Measurements from ENCODE around the gene OR2F1.

DNA sequence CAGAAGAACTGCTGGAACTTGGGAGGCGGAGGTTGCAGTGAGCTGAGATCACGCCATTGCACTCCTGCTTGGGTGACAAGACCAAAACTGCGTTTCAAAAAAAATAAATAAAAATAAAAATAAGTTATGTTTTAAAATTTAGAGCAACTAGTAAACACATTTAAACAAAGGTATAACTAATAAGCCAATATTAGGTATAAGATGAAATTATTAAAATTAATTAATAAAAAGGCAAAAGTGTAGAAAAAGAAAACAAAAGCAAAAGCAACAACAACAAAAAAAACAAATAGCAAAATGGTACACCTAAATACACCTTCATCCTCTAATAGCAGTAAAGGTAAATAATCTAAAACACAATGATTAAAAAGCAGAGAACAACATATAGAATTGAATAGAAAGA is 39.3 kb downstream of the OR2F1 start:
- no peak for TF ChIP-seq ZFP30 (CRISPR knock-in tag; IDR thresholded peaks at IDR 0.05)
- no peak for TF ChIP-seq ZNF8 (CRISPR knock-in tag; IDR thresholded peaks at IDR 0.05)
- TF ChIP-seq RARB (CRISPR knock-in tag; IDR thresholded peaks at IDR 0.05): no peak
- no peak for TF ChIP-seq ARNTL (CRISPR knock-in tag; IDR thresholded peaks at IDR 0.05; ENCODE audit: borderline replicate concordance, low read depth)
- no peak for TF ChIP-seq SNAI2 (CRISPR knock-in tag; IDR thresholded peaks at IDR 0.05)
- TF ChIP-seq ZNF565 (CRISPR knock-in tag; conservative IDR thresholded peaks at IDR 0.05; ENCODE audit: low read depth): no peak
- TF ChIP-seq ESRRG (CRISPR knock-in tag; IDR thresholded peaks at IDR 0.05): no peak
